HEK293 (cell line): ENCODE data around the gene PRKCG.
A peak's percentile ranks its signal among the peaks of the same experiment; 100 is the strongest.
"Not testable (repeated sequence)": the region's sequence is repeated elsewhere in the genome, so short reads cannot be mapped to it uniquely, and the experiment has no call there.

Experiments used
- CTCF ChIA-PET: fragments of 350-600 bp; formaldehyde crosslinking; extraction: SDS; loops from one replicate; lab custom pipeline; 2021; ENCODE audit warnings: antibody characterized with exemption; lab: Yijun Ruan, JAX
- POLR2A ChIA-PET: fragments of 300-600 bp; formaldehyde crosslinking; extraction: SDS; loops from one replicate; lab custom pipeline; 2020; ENCODE audit warnings: antibody characterized with exemption, inconsistent platforms; lab: Yijun Ruan, JAX
- H3K27ac ChIP-seq: fragments of 200-500 bp; sonication (Bioruptor generic); 2 replicates; pipeline ENCODE4 v1.5.1; 2014; ENCODE audit warnings: low read depth, low read length, control low read depth, inconsistent platforms; ENCODE audit errors: extremely low read depth
- H3K36me3 ChIP-seq, 2 experiments: fragments of 200-500 bp in 1 of 2; sonication (Bioruptor generic) in 1 of 2; 1 replicate in 1 of 2; 2 replicates in 1 of 2; pipeline ENCODE4 v1.5.1; 2014 to 2017; ENCODE audit warnings: inconsistent platforms in 2 of 2, low read length in 2 of 2; ENCODE audit not compliant: control insufficient read depth in 2 of 2, insufficient read depth in 1 of 2
- H3K4me1 ChIP-seq: fragments of 200-500 bp; sonication (Bioruptor generic); 2 replicates; pipeline ENCODE4 v1.5.1; 2014; ENCODE audit warnings: mild to moderate bottlenecking, low read length, inconsistent platforms; ENCODE audit not compliant: control insufficient read depth, insufficient read depth
- H3K4me3 ChIP-seq: 2 replicates; pipeline ENCODE4 v1.5.1; 2011; ENCODE audit warnings: low read depth, mild to moderate bottlenecking, control low read depth, low read length, moderate library complexity
- H3K9me3 ChIP-seq: fragments of 200-500 bp; sonication (Bioruptor generic); 2 replicates; pipeline ENCODE4 v1.5.1; 2014; ENCODE audit warnings: low read depth, low read length, inconsistent platforms; ENCODE audit not compliant: control insufficient read depth, insufficient read depth
- GLI4 ChIP-seq: fragments of 450-650 bp; formaldehyde crosslinking; IDR thresholded peaks from 2 replicates; pipeline ENCODE4 v1.5.1; 2016; ENCODE audit warnings: missing biosample characterization, missing genetic modification characterization
- KLF17 ChIP-seq: fragments of 450-650 bp; formaldehyde crosslinking; IDR thresholded peaks from 2 replicates; pipeline ENCODE4 v1.5.1; 2016; ENCODE audit warnings: missing biosample characterization, missing genetic modification characterization
- PRDM1 ChIP-seq: fragments of 450-650 bp; formaldehyde crosslinking; IDR thresholded peaks from 2 replicates; pipeline ENCODE4; 2016; ENCODE audit warnings: missing biosample characterization, missing genetic modification characterization
- SCRT1 ChIP-seq: fragments of 450-650 bp; formaldehyde crosslinking; IDR thresholded peaks from 2 replicates; pipeline ENCODE4 v1.5.1; 2016; ENCODE audit warnings: missing biosample characterization, missing genetic modification characterization, borderline replicate concordance
- YY2 ChIP-seq: fragments of 450-650 bp; formaldehyde crosslinking; IDR thresholded peaks from 2 replicates; pipeline ENCODE4 v1.5.1; 2016; ENCODE audit warnings: missing biosample characterization, missing genetic modification characterization
- ZBTB17 ChIP-seq: fragments of 450-650 bp; formaldehyde crosslinking; IDR thresholded peaks from 2 replicates; pipeline ENCODE4 v1.5.1; 2016; ENCODE audit warnings: missing biosample characterization, missing genetic modification characterization
- ZNF155 ChIP-seq: fragments of 450-650 bp; formaldehyde crosslinking; IDR thresholded peaks from 2 replicates; pipeline ENCODE4 v1.5.1; 2016; ENCODE audit warnings: missing biosample characterization, missing genetic modification characterization
- ZNF221 ChIP-seq: fragments of 450-650 bp; formaldehyde crosslinking; IDR thresholded peaks from 2 replicates; pipeline ENCODE4 v1.5.1; 2017; ENCODE audit warnings: missing biosample characterization, missing genetic modification characterization, borderline replicate concordance
- ZNF23 ChIP-seq: fragments of 450-650 bp; formaldehyde crosslinking; IDR thresholded peaks from 2 replicates; pipeline ENCODE4 v1.5.1; 2016; ENCODE audit warnings: missing biosample characterization, missing genetic modification characterization, borderline replicate concordance
- ZNF266 ChIP-seq: fragments of 450-650 bp; formaldehyde crosslinking; IDR thresholded peaks from 2 replicates; pipeline ENCODE4 v1.5.1; 2016; ENCODE audit warnings: missing biosample characterization, missing genetic modification characterization, low read depth
- ZNF280C ChIP-seq: fragments of 450-650 bp; formaldehyde crosslinking; IDR thresholded peaks from 2 replicates; pipeline ENCODE4 v1.5.1; 2016; ENCODE audit warnings: missing biosample characterization, missing genetic modification characterization
- ZNF341 ChIP-seq: fragments of 450-650 bp; formaldehyde crosslinking; IDR thresholded peaks from 2 replicates; pipeline ENCODE4; 2016; ENCODE audit warnings: low read depth, missing biosample characterization, missing genetic modification characterization
- ZNF366 ChIP-seq: fragments of 450-650 bp; formaldehyde crosslinking; conservative IDR thresholded peaks from 2 replicates; pipeline ENCODE4 v1.5.1; 2016; ENCODE audit warnings: missing biosample characterization, missing genetic modification characterization
- ZNF514 ChIP-seq: fragments of 450-650 bp; formaldehyde crosslinking; IDR thresholded peaks from 2 replicates; pipeline ENCODE4 v1.5.1; 2016; ENCODE audit warnings: missing biosample characterization, missing genetic modification characterization
- ZNF530 ChIP-seq: fragments of 450-650 bp; formaldehyde crosslinking; IDR thresholded peaks from 2 replicates; pipeline ENCODE4 v1.5.1; 2016; ENCODE audit warnings: low read depth, missing biosample characterization, missing genetic modification characterization
- ZNF548 ChIP-seq: fragments of 450-650 bp; formaldehyde crosslinking; IDR thresholded peaks from 2 replicates; pipeline ENCODE4 v1.5.1; 2016; ENCODE audit warnings: missing biosample characterization, missing genetic modification characterization
- ZNF600 ChIP-seq: fragments of 450-650 bp; formaldehyde crosslinking; IDR thresholded peaks from 2 replicates; pipeline ENCODE4 v1.5.1; 2016; ENCODE audit warnings: missing biosample characterization, missing genetic modification characterization
- ZNF664 ChIP-seq: fragments of 450-650 bp; formaldehyde crosslinking; IDR thresholded peaks from 2 replicates; pipeline ENCODE4 v1.5.1; 2016; ENCODE audit warnings: missing biosample characterization, missing genetic modification characterization
- ZNF670 ChIP-seq: fragments of 450-650 bp; formaldehyde crosslinking; IDR thresholded peaks from 2 replicates; pipeline ENCODE4 v1.5.1; 2016; ENCODE audit warnings: missing biosample characterization, missing genetic modification characterization, low read depth
- ZNF677 ChIP-seq: fragments of 450-650 bp; IDR thresholded peaks from 2 replicates; pipeline ENCODE4 v1.5.0; 2018; ENCODE audit warnings: missing biosample characterization, mild to moderate bottlenecking, missing genetic modification characterization, moderate library complexity
- ZNF777 ChIP-seq: fragments of 450-650 bp; formaldehyde crosslinking; IDR thresholded peaks from 2 replicates; pipeline ENCODE4 v1.5.1; 2017; ENCODE audit warnings: missing biosample characterization, missing genetic modification characterization, borderline replicate concordance
- ZNF843 ChIP-seq: fragments of 450-650 bp; formaldehyde crosslinking; IDR thresholded peaks from 2 replicates; pipeline ENCODE4 v1.5.1; 2016; ENCODE audit warnings: missing biosample characterization, missing genetic modification characterization

Gene PRKCG

GRCh38 chr19:53868892-53869804 lies 12.8 kb upstream of the PRKCG start (continued):
- TF ChIP-seq ZNF341 (tag by site-specific recombination) (no peak; the same call in 1 of the 2 replicates), ZNF280C (tag by site-specific recombination) (no peak), ZNF514 (tag by site-specific recombination) (no peak)

- POLR2A ChIA-PET: interaction anchor here (0.5 to 1.7 kb wide), 2 partner anchors 9 to 132 kb away, joined by 4 to 6 read pairs; no protein-coding TSS in a partner anchor
- H3K4me3 ChIP-seq: peak overlapping the region; percentile 71
- H3K9me3 ChIP-seq: not testable (repeated sequence)
- CTCF ChIA-PET: interaction anchor here (1.1 kb wide), 1 partner anchor 12 kb away, joined by 3 read pairs; the partner anchor contains the start of gene PRKCG
- H3K27ac ChIP-seq: peak overlapping the region; percentile 78; the same call in 1 of the 2 replicates
- H3K4me1 ChIP-seq: peaks cover 15% of the 10 kb centered on the region
- H3K36me3 ChIP-seq: peaks cover 6 to 13% of the 10 kb centered on the region in 2 experiments; a peak in 2 of 3 replicates
These were observed 12.1 kb upstream of the PRKCG start for GRCh38 chr19:53869805-53870484.

- peaks cover 15% of the 10 kb centered on the region for H3K4me1 ChIP-seq
- H3K4me3 ChIP-seq: no peak overlapping the region
- H3K27ac ChIP-seq: no peak overlapping the region
- ChIA-PET POLR2A (interaction anchor here (0.5 to 1.7 kb wide), 2 partner anchors 9 to 131 kb away, joined by 4 to 6 read pairs; no protein-coding TSS in a partner anchor), CTCF (interaction anchor here (0.6 to 1.3 kb wide), 3 partner anchors 12 to 610 kb away, joined by 3 read pairs; partner anchors contain the start of gene PRKCG)
- TF ChIP-seq KLF17 (tag by site-specific recombination) (no peak), ZNF548 (tag by site-specific recombination) (no peak), ZNF670 (tag by site-specific recombination) (no peak), ZNF266 (tag by site-specific recombination) (no peak), ZNF600 (no peak), GLI4 (tag by site-specific recombination) (no peak), ZBTB17 (tag by site-specific recombination) (no peak), PRDM1 (tag by site-specific recombination) (no peak), ZNF221 (no peak), ZNF530 (no peak), ZNF664 (tag by site-specific recombination) (no peak), ZNF366 (tag by site-specific recombination) (no peak), SCRT1 (tag by site-specific recombination) (no peak), YY2 (tag by site-specific recombination) (no peak), ZNF23 (tag by site-specific recombination) (no peak), ZNF677 (tag by site-specific recombination) (no peak), ZNF155 (no peak), ZNF777 (tag by site-specific recombination) (no peak), ZNF843 (tag by site-specific recombination) (no peak)
- H3K9me3 ChIP-seq: no peaks in the 10 kb centered on the region
- H3K36me3 ChIP-seq: peaks cover 7 to 13% of the 10 kb centered on the region in 2 experiments; a peak in 2 of 3 replicates
These were observed 11.5 kb upstream of the PRKCG start for GRCh38 chr19:53870485-53870844.
